Large intestine (tissue), 3 donors: Measurements from ENCODE around the gene DUOX2. TPM values are rescaled to one million over a fixed set of nuclear protein-coding genes. Genes with fewer than 3 reads are reported as not detected.

Experiments
- DNase-seq, 2 donors: peaks; one replicate each; pipeline versions ENCODE4 v3.0.0 to v3.0.0-alpha.2; 2013
- H3K27ac ChIP-seq: one replicate; pipeline ENCODE4 v1.5.1; 2013; ENCODE audit warnings: low read length
- H3K27me3 ChIP-seq: 2 replicates; pipeline ENCODE4 v1.6.1; 2013; ENCODE audit warnings: low read length; ENCODE audit not compliant: control insufficient read depth, insufficient read depth
- H3K36me3 ChIP-seq: 2 replicates; pipeline ENCODE4 v1.6.1; 2013; ENCODE audit warnings: low read length; ENCODE audit not compliant: control insufficient read depth, insufficient read depth
- H3K4me1 ChIP-seq: one replicate; pipeline ENCODE4 v1.6.1; 2013; ENCODE audit warnings: low read length; ENCODE audit not compliant: control insufficient read depth, insufficient read depth
- H3K4me3 ChIP-seq: one replicate; pipeline ENCODE4 v1.5.1; 2013; ENCODE audit warnings: low read length
- H3K9me3 ChIP-seq: one replicate; pipeline ENCODE4 v1.6.1; 2013; ENCODE audit warnings: mild to moderate bottlenecking, low read depth, low read length, moderate library complexity; ENCODE audit not compliant: control insufficient read depth
- WGBS: methylation state at CpG from one replicate; pipeline ENCODE4 v1.1.5; 2013; ENCODE audit warnings: low lambda C conversion rate; ENCODE audit not compliant: insufficient coverage; 5-methylcytosine and 5-hydroxymethylcytosine counted together
- polyA plus RNA-seq: library from polyadenylated mRNA; unstranded; fragments of 120-200 nt; gene quantifications from one replicate; pipeline ENCODE4 v1.2.1, GENCODE V29; 2013

Gene DUOX2
- polyA plus RNA-seq, 1 donor = 0.04 TPM

- no CpG with 5 or more reads among the region's 12 CpGs for WGBS
- Histone ChIP-seq H3K4me1 (no peaks in the 10 kb centered on the region), H3K36me3 (no peaks in the 10 kb centered on the region), H3K27me3 (peaks cover 23% of the 10 kb centered on the region), H3K9me3 (no peaks in the 10 kb centered on the region), H3K4me3 (no peak overlapping the region), H3K27ac (no peak overlapping the region)
- DNase-seq = no peak
Measured at GRCh38 chr15:45101749-45102148, 12.2 kb downstream of the DUOX2 start.

DNA sequence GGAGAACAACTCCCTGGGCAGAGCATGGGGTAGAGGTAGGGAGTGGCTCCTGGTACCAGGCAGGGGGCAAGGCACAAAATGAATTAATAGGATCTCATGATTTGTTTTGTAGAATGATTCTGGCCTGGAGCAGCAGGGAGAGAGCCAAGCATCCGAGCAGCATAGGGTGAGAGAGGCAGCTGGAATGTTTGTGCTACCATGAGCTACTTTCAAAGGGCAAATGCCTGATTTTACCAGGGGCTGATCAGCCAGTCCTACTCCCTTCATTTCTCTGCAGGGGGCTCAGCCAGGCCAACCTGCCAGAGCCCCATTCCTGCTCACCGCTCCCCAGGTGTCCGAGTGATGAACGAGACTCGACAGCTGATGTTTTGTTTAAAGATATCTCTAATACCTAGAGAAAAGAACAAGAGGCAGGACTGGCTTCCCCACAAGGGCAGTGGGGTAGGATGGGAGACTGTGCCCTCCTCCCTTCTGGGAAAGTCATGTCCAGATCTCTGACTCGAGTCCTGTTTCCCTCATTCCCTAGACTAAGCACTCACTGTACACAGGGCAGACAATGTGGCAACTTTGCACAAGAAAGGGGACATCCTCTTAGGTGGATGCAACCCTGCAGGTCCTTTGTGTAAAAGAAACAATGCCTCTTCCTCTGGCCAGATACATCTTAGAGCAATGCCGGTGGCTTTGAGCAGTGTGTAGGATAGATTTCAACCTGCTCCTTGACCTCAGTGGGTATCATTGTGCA, 12.9 kb downstream of the DUOX2 start:
- Histone ChIP-seq H3K36me3 (no peaks in the 10 kb centered on the region), H3K27ac (no peak overlapping the region), H3K4me3 (no peak overlapping the region), H3K4me1 (no peaks in the 10 kb centered on the region), H3K27me3 (peaks cover 16% of the 10 kb centered on the region), H3K9me3 (no peaks in the 10 kb centered on the region)
- no peak for DNase-seq
- no CpG with 5 or more reads among the region's 7 CpGs for WGBS

DNA sequence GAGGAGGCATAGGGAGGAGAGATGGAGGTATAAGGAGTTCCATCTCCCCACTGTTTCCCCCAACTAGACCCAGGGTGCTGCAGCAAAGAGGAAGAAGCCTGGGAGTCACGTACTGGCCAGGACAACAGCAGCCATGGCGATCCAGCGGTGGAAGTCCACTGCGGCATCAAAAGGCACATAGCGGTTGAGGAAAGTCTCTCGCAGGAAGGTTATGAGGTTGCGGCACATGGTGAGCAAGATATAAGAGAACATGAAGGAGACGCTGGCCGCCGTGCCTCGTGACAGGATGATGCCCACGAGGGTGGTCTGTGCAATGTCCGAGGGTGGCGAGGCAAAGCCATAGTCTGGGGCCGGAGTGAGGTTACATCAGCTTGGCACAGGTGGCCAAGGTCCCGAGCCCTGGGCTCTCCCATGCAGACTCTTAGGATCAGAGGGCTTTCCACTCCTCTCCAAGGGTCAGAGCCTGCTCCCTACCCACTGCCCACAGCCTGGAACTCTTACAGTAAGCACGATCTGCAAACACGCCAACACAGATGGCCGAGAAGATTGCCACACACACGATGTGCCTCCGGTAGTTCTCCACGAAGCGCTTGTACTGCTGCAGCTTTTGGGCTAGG, 14.3 kb downstream of the DUOX2 start:
- no CpG with 5 or more reads among the region's 23 CpGs for WGBS
- DNase-seq = no peak
- no peaks in the 10 kb centered on the region for H3K4me1 ChIP-seq
- H3K36me3 ChIP-seq = no peaks in the 10 kb centered on the region
- peaks cover 9% of the 10 kb centered on the region for H3K27me3 ChIP-seq
- no peak overlapping the region for H3K4me3 ChIP-seq
- no peaks in the 10 kb centered on the region for H3K9me3 ChIP-seq
- H3K27ac ChIP-seq = no peak overlapping the region

- H3K4me1 ChIP-seq = no peaks in the 10 kb centered on the region
- no CpG with 5 or more reads among the region's 7 CpGs for WGBS
- DNase-seq = no peak
Measured at GRCh38 chr15:45097466-45097865, 16.5 kb downstream of the DUOX2 start.

DNA sequence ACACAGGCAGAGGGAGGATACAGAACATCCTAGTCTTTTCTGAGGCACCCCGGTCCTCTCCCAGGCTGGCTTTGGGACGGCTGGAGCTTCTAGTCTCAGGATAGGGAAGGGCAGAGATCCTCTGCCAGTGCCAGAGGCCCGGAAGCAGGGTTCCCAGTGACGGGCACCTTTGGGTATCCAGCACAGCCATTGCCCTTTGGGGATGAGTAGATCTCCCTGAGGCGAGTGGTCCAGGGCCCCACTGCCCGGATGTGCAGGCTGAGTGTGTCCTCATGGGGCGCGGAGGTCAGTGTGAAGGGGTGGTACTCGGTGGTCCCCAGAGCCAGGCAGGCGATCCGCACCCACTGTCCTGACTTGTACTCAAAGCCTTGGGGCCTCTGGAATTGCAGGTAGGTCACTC, 18.3 kb downstream of the DUOX2 start:
- Histone ChIP-seq H3K4me3 (no peak overlapping the region), H3K27me3 (peaks cover 20% of the 10 kb centered on the region), H3K9me3 (no peaks in the 10 kb centered on the region), H3K4me1 (no peaks in the 10 kb centered on the region), H3K27ac (no peak overlapping the region), H3K36me3 (no peaks in the 10 kb centered on the region)
- WGBS = no CpG with 5 or more reads among the region's 11 CpGs
- no peak for DNase-seq

More at GRCh38 chr15:45097466-45097865, 16.5 kb downstream of the DUOX2 start:
- H3K36me3 ChIP-seq = no peaks in the 10 kb centered on the region
- H3K4me3 ChIP-seq = no peak overlapping the region
- no peaks in the 10 kb centered on the region for H3K9me3 ChIP-seq
- H3K27me3 ChIP-seq = peaks cover 14% of the 10 kb centered on the region
- H3K27ac ChIP-seq = no peak overlapping the region

DNA sequence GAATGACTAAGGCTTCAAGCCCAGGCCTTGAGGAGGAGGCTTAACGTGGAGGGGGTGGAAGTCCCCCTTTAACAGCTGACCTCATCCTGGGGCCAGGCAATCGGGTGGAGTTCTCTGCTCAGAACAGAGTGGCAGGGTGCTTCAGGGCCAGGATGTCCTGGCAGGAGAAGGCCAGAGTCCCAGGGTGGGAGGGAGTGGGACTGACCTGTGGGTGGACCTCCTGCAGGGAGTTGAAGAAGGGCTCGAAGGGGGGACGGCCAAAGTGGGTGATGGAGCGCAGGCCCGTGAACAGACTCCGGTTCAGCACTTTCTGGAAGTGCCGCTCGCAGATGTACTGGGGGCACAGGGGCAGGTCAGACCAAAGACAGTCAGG, 19.6 kb downstream of the DUOX2 start:
- no CpG with 5 or more reads among the region's 9 CpGs for WGBS
- no peaks in the 10 kb centered on the region for H3K4me1 ChIP-seq
- no peak overlapping the region for H3K27ac ChIP-seq
- H3K9me3 ChIP-seq = no peaks in the 10 kb centered on the region
- peaks cover 24% of the 10 kb centered on the region for H3K27me3 ChIP-seq
- no peak overlapping the region for H3K4me3 ChIP-seq
- no peaks in the 10 kb centered on the region for H3K36me3 ChIP-seq
- DNase-seq = no peak

- WGBS = no CpG with 5 or more reads among the region's 11 CpGs
- H3K4me1 ChIP-seq = no peaks in the 10 kb centered on the region
- H3K36me3 ChIP-seq = no peaks in the 10 kb centered on the region
- DNase-seq = no peak
- H3K27me3 ChIP-seq = peaks cover 28% of the 10 kb centered on the region
- H3K27ac ChIP-seq = no peak overlapping the region
- H3K9me3 ChIP-seq = no peaks in the 10 kb centered on the region
- H3K4me3 ChIP-seq = no peak overlapping the region
Measured at GRCh38 chr15:45093622-45094357, 20.2 kb downstream of the DUOX2 start.

DNA sequence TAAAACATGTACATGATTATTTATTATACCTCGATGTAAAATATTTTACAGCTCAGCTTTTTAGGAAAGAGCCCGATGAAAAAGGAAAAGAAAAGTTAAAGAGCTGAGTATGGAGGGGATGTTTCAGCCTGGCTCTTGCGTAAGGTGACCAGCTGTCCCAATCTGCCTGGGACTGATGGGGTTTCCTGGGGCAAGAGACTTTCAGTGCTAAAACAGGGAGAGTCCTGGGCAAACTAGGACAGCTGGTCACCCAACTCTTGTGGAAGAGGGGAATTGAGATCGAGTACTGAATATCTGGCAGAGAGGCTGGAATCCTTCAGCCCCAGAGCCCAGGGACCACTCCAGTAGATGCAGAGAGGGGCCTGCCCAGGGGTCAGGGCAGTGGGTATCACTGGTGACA, 21.0 kb downstream of the DUOX2 start:
- Histone ChIP-seq H3K4me3 (no peak overlapping the region), H3K36me3 (no peaks in the 10 kb centered on the region), H3K27me3 (peaks cover 28% of the 10 kb centered on the region), H3K27ac (no peak overlapping the region), H3K9me3 (no peaks in the 10 kb centered on the region), H3K4me1 (no peaks in the 10 kb centered on the region)
- WGBS = 100% methylated on average over 2 of the region's 4 CpGs
- DNase-seq = no peak

GRCh38 chr15:45091576-45091975, 22.4 kb downstream of the DUOX2 start:
- no peak overlapping the region for H3K4me3 ChIP-seq
- WGBS = no CpG with 5 or more reads among the region's 2 CpGs
- DNase-seq = no peak
- no peaks in the 10 kb centered on the region for H3K9me3 ChIP-seq
- H3K4me1 ChIP-seq = no peaks in the 10 kb centered on the region
- H3K27me3 ChIP-seq = peaks cover 33% of the 10 kb centered on the region
- H3K27ac ChIP-seq = no peak overlapping the region
- no peaks in the 10 kb centered on the region for H3K36me3 ChIP-seq

DNA sequence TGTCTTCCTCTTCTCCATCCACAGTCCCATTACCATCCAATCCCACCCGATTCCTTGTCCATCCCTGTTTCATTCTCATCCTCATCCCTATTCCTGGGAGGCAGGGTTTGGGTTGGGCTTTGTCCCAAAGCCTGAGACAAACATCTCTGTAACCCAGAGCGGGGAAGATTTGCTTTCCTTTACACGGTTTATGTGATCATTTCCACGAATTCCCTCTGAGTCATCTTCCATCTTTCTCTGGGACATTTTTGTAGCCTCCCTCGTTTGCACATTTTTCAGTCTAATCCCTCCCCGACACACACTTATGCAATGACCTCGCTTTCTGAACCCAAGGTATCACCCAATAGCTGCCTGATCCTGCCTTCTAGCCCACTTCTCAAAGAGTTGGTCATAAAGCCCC, 22.8 kb downstream of the DUOX2 start:
- DNase-seq = no peak
- no peaks in the 10 kb centered on the region for H3K36me3 ChIP-seq
- peaks cover 33% of the 10 kb centered on the region for H3K27me3 ChIP-seq
- H3K4me1 ChIP-seq = no peaks in the 10 kb centered on the region
- WGBS = 57% methylated on average over 2 of the region's 7 CpGs
- no peaks in the 10 kb centered on the region for H3K9me3 ChIP-seq
- no peak overlapping the region for H3K27ac ChIP-seq
- no peak overlapping the region for H3K4me3 ChIP-seq
